Measurements from ENCODE around the gene DNAH6. TPM values are rescaled to one million over a fixed set of nuclear protein-coding genes. Genes with fewer than 3 reads are reported as not detected.

Gene DNAH6
- total RNA-seq, 4 donors from 2014 or later, result 0.16 to 1.2 (median 0.47) TPM

DNA sequence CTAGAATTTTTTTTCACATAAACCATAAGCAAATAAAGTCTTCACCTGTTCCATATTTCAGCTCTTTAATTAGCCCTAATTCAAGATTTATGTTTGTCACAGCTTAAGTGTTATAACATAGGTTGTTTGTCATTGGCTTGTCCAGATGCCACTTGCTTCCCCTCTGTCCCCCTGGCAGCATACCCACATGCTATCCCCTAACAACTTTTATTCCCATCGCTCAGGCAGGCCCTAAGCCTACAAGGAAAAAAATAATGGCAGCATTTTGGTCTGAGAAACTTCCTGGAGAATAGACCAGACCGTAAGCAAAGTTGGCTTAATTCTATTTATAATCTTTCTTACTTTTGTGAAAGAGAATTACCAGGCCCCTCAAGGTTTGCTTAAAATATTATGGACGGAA, 173.9 kb downstream of the DNAH6 start:
- H3K4me1 ChIP-seq, result no peaks in the 10 kb centered on the region
- H3K27me3 ChIP-seq, result no peaks in the 10 kb centered on the region
- TF ChIP-seq POLR2A (IDR thresholded peaks at IDR 0.05) (no peak), POLR2AphosphoS5 (IDR thresholded peaks at IDR 0.05) (no peak), EP300 (IDR thresholded peaks at IDR 0.05) (no peak)
- TF ChIP-seq, protein P1, sequence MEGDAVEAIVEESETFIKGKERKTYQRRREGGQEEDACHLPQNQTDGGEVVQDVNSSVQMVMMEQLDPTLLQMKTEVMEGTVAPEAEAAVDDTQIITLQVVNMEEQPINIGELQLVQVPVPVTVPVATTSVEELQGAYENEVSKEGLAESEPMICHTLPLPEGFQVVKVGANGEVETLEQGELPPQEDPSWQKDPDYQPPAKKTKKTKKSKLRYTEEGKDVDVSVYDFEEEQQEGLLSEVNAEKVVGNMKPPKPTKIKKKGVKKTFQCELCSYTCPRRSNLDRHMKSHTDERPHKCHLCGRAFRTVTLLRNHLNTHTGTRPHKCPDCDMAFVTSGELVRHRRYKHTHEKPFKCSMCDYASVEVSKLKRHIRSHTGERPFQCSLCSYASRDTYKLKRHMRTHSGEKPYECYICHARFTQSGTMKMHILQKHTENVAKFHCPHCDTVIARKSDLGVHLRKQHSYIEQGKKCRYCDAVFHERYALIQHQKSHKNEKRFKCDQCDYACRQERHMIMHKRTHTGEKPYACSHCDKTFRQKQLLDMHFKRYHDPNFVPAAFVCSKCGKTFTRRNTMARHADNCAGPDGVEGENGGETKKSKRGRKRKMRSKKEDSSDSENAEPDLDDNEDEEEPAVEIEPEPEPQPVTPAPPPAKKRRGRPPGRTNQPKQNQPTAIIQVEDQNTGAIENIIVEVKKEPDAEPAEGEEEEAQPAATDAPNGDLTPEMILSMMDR (IDR thresholded peaks at IDR 0.05), result no peak
- H3K4me3 ChIP-seq, result no peak overlapping the region
- H3K27ac ChIP-seq, result no peak overlapping the region
- no peaks in the 10 kb centered on the region for H3K9me3 ChIP-seq
- no peaks in the 10 kb centered on the region for H3K36me3 ChIP-seq
- DNase-seq (ENCODE audit: low spot score in 2 of 2), result no peak
- 85% methylated on average over 3 of the region's 3 CpGs for WGBS

DNA sequence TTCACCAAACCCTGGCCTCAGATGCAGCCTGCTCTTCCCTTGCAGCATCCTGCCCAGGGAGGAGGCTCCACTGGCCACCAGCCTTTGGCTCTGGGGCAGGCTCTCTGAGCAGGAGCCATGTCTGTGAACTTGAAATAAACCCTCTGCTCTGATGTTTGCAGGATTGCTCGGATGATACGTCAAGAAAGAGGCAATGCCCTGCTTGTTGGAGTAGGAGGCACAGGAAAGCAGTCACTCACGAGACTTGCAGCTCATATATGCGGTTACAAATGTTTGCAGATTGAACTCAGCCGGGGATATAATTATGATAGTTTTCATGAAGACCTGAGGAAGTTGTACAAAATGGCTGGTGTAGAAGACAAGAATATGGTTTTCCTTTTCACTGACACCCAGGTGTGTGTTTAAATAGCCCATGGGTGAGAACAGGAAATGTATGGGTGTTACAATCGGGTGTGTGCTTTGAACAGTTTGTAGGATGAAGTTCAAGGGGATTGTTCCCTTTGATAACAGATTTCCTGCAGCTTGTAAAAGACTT, 177.9 kb downstream of the DNAH6 start:
- WGBS, result 73% methylated on average over 6 of the region's 6 CpGs
- H3K4me3 ChIP-seq, result no peak overlapping the region
- DNase-seq (ENCODE audit: low spot score in 2 of 2), result no peak
- H3K27me3 ChIP-seq, result no peaks in the 10 kb centered on the region
- H3K4me1 ChIP-seq, result no peaks in the 10 kb centered on the region
- TF ChIP-seq, protein P1 (IDR thresholded peaks at IDR 0.05), result no peak
- TF ChIP-seq POLR2AphosphoS5 (IDR thresholded peaks at IDR 0.05), result no peak
- no peak for TF ChIP-seq EP300 (IDR thresholded peaks at IDR 0.05)
- no peak for TF ChIP-seq POLR2A (IDR thresholded peaks at IDR 0.05)
- no peaks in the 10 kb centered on the region for H3K9me3 ChIP-seq
- no peak overlapping the region for H3K27ac ChIP-seq
- no peaks in the 10 kb centered on the region for H3K36me3 ChIP-seq

DNA sequence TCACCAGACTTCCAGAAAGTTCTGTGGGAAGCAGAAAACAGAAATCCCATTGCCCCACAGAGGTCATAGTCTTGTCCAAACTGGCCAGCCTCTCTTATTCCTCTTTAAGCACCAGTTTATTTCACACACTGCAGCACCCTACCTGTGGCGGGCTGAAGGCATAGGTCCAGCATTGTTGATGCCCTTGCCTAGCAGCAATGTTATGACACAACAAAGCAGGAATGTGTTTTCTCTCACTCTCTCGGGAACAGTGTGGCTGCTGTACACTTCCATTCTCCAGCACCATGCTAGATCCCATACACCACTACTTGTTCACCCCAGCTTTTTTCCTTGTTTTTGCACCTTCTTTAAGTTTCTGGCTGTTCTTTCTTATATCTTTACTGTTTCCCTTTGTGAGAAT, 181.6 kb downstream of the DNAH6 start:
- DNase-seq (ENCODE audit: low spot score in 2 of 2), result no peak
- H3K4me3 ChIP-seq, result no peak overlapping the region
- H3K27me3 ChIP-seq, result no peaks in the 10 kb centered on the region
- H3K36me3 ChIP-seq, result no peaks in the 10 kb centered on the region
- 62% methylated on average over 2 of the region's 2 CpGs for whole genome bisulfite sequencing
- TF ChIP-seq POLR2A (IDR thresholded peaks at IDR 0.05) (no peak), EP300 (IDR thresholded peaks at IDR 0.05) (no peak), POLR2AphosphoS5 (IDR thresholded peaks at IDR 0.05) (no peak)
- no peak overlapping the region for H3K27ac ChIP-seq
- H3K4me1 ChIP-seq, result no peaks in the 10 kb centered on the region
- H3K9me3 ChIP-seq, result no peaks in the 10 kb centered on the region

DNA sequence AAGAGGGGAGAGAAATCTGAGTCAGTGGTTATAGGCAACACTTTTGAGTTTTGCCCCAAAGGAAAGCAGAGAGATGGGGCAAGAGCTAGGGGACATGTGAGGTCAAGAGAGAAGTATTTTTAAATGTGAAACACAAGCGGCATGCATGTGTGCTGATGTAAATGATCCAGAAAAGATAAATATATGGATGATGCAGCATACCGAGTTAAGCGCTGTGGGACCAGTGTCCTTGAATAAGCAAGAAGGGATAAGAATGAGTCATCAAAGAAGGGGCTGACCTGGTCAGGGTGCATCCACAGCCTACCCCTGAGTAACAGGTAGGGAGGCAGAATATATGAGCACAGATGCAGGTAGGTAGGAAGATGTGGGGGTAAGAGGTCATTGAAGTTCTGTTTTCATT, 183.7 kb downstream of the DNAH6 start:
- H3K27ac ChIP-seq, result no peak overlapping the region
- TF ChIP-seq POLR2AphosphoS5 (IDR thresholded peaks at IDR 0.05) (no peak), POLR2A (IDR thresholded peaks at IDR 0.05) (no peak), EP300 (IDR thresholded peaks at IDR 0.05) (no peak)
- TF ChIP-seq, protein P1 (IDR thresholded peaks at IDR 0.05), result no peak
- no peaks in the 10 kb centered on the region for H3K36me3 ChIP-seq
- H3K4me3 ChIP-seq, result no peak overlapping the region
- H3K27me3 ChIP-seq, result no peaks in the 10 kb centered on the region
- 75% methylated on average over 3 of the region's 3 CpGs for WGBS
- DNase-seq (ENCODE audit: low spot score in 2 of 2), result no peak
- no peaks in the 10 kb centered on the region for H3K4me1 ChIP-seq
- no peaks in the 10 kb centered on the region for H3K9me3 ChIP-seq

DNA sequence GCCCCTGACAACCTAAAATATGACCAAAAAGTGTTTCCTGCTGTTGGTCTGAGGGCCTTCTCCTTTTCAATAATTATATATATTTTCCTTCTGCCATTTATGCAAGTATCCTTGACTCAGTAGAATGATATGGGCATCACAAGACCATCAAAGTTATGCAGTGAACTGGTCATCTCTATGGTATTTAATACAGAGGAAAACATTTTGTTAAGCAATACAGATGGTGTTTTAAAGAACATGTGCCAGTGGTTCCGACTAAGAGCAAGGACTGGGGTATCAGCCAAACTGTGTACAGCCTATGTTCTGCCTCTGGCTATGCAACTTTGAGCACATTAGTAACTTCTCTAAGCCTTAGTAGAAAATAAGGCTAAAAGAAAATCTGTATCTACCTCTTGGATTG, 185.6 kb downstream of the DNAH6 start:
- 25% methylated on average over 1 of the region's 1 CpG for WGBS
- H3K9me3 ChIP-seq, result no peaks in the 10 kb centered on the region
- no peaks in the 10 kb centered on the region for H3K36me3 ChIP-seq
- TF ChIP-seq POLR2AphosphoS5 (IDR thresholded peaks at IDR 0.05) (no peak), POLR2A (IDR thresholded peaks at IDR 0.05) (no peak), EP300 (IDR thresholded peaks at IDR 0.05) (no peak)
- TF ChIP-seq, protein P1 (IDR thresholded peaks at IDR 0.05), result no peak
- DNase-seq (ENCODE audit: low spot score in 2 of 2), result no peak
- H3K4me1 ChIP-seq, result no peaks in the 10 kb centered on the region
- H3K27ac ChIP-seq, result no peak overlapping the region
- H3K4me3 ChIP-seq, result no peak overlapping the region
- no peaks in the 10 kb centered on the region for H3K27me3 ChIP-seq

DNA sequence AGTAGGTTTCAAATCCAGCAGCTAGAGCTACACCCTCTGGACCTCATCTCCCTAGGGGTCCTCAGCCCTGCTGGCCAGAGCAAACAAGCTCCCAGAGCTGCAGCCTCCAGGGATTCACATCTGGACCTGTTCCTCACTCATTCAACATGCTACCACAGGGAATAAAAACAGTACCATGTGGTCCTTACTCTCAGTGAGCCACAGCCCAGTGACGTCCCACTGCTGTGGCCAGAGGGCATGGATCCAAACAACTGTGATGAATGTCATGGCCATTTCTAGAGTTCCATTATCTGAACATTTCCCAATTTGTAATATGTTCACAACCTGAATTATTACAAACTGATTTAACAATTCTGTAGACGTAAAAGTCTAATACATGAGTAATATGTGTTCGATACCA, 186.6 kb downstream of the DNAH6 start:
- Histone ChIP-seq H3K27ac (no peak overlapping the region), H3K36me3 (no peaks in the 10 kb centered on the region), H3K27me3 (no peaks in the 10 kb centered on the region), H3K4me1 (no peaks in the 10 kb centered on the region), H3K4me3 (no peak overlapping the region), H3K9me3 (no peaks in the 10 kb centered on the region)
- WGBS, result 79% methylated on average over 3 of the region's 3 CpGs
- TF ChIP-seq POLR2AphosphoS5 (IDR thresholded peaks at IDR 0.05) (no peak), POLR2A (IDR thresholded peaks at IDR 0.05) (no peak)
- TF ChIP-seq, protein P1 (IDR thresholded peaks at IDR 0.05), result no peak
- no peak for DNase-seq (ENCODE audit: low spot score in 2 of 2)
